ENCODE data around the gene TSPEAR. TPM values are rescaled to one million over a fixed set of nuclear protein-coding genes. Genes with fewer than 3 reads are reported as not detected.

TSPEAR gene
- total RNA-seq, 1 donor from 2014 or later = not detected

DNA sequence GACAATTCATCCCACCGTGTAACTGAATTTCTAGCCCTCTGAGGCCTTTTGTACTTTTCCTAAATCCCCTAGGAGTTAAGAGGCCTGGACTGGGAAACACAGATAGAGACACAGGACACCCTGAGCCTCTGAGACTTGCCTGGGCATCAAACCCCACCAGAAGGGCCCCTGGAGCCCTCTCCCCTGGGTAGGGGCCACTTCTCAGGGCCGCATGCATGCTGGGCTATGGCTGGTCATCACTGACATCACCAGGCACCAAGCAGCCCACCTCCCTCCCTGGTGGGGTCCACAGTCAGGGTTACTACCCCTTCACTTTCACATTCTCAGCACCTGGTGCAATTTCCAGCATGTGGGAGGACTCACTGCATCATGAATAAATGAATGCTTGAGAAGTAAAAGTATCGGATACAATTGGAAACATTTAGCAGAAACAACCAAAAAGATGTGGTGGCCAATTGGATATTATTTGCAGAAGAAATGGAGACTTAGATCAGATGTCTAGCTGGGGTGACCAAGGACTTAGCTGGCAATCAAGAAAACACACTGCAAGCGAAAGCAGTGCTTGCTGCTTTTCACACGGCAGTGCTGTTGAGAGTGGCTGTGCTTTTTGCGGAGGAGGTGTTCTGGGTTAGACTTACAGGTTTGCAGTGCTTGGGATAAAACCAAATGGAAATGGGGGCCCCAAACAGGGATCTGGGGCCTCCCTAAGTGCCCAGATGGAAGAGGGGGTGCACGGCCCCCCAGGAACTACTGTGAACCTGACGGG is 111.9 kb downstream of the TSPEAR start:
- TF ChIP-seq, protein P1, sequence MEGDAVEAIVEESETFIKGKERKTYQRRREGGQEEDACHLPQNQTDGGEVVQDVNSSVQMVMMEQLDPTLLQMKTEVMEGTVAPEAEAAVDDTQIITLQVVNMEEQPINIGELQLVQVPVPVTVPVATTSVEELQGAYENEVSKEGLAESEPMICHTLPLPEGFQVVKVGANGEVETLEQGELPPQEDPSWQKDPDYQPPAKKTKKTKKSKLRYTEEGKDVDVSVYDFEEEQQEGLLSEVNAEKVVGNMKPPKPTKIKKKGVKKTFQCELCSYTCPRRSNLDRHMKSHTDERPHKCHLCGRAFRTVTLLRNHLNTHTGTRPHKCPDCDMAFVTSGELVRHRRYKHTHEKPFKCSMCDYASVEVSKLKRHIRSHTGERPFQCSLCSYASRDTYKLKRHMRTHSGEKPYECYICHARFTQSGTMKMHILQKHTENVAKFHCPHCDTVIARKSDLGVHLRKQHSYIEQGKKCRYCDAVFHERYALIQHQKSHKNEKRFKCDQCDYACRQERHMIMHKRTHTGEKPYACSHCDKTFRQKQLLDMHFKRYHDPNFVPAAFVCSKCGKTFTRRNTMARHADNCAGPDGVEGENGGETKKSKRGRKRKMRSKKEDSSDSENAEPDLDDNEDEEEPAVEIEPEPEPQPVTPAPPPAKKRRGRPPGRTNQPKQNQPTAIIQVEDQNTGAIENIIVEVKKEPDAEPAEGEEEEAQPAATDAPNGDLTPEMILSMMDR (IDR thresholded peaks at IDR 0.05; ENCODE audit: insufficient read depth, low read length, poor library complexity, severe bottlenecking) = no peak
- no peak for DNase-seq (ENCODE audit: low read depth)
- H3K4me3 ChIP-seq (ENCODE audit: low read depth, low read length) = no peak overlapping the region
- H3K27me3 ChIP-seq (ENCODE audit: control insufficient read depth, insufficient read depth, low read length) = no peaks in the 10 kb centered on the region
- no peaks in the 10 kb centered on the region for H3K36me3 ChIP-seq (ENCODE audit: control insufficient read depth, insufficient read depth, low read length)

DNA sequence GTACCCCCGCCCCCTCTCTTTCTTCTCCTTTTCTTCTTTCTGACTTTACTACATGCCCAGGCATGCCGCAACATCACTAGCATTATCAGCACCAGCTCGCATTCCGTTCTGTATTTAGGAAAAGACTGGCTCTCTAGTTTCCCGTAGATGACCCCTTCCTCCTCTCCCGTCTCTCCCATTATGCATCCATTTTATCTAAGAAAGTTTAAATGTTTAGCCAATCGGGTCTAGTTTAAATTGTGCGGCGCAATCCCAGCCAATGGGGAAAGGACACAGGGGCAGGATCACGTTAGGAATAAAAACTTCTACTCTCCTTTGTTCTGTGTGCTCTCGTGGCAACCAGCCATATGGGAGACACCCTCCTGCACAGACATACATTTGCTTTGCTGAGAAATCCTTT is 113.3 kb downstream of the TSPEAR start:
- Histone ChIP-seq H3K4me3 (ENCODE audit: low read depth, low read length) (no peak overlapping the region), H3K27me3 (ENCODE audit: control insufficient read depth, insufficient read depth, low read length) (peaks cover 6% of the 10 kb centered on the region), H3K36me3 (ENCODE audit: control insufficient read depth, insufficient read depth, low read length) (no peaks in the 10 kb centered on the region)
- DNase-seq (ENCODE audit: low read depth) = no peak
- TF ChIP-seq, protein P1 (IDR thresholded peaks at IDR 0.05; ENCODE audit: insufficient read depth, low read length, poor library complexity, severe bottlenecking) = no peak

DNA sequence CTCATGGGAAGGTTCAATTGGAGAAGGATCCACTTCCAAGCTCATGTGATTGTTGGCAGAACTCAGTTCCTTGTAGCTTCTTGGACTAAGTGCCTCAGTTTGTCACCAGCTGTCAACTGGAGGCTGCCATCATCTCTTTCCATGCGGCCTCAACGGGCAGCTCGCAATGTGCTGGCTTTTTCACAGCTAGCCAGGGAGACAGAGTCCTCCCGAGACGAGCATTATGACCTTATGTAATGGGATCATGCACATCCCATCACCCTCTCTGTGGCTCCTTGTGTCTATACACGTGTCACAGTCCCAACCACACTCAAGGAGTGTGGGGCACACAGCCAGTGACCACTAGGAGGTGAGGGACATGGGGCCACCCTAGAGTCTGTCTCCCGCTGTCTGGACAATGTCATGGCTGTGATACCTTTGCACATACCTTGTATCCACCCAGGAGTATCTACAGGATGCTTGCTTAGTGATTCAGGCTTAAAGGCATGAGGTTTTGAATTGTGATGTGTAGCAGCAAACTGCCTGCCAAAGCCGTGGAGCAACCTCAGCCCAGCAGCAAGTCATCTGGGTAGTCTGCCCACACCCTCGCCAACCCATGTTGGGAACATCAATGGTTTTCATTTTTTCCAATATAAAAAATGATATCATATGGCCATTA is 115.2 kb downstream of the TSPEAR start:
- no peaks in the 10 kb centered on the region for H3K36me3 ChIP-seq (ENCODE audit: control insufficient read depth, insufficient read depth, low read length)
- TF ChIP-seq, protein P1 (IDR thresholded peaks at IDR 0.05; ENCODE audit: insufficient read depth, low read length, poor library complexity, severe bottlenecking) = peak; percentile 4
- peaks cover 14% of the 10 kb centered on the region for H3K27me3 ChIP-seq (ENCODE audit: control insufficient read depth, insufficient read depth, low read length)
- DNase-seq (ENCODE audit: low read depth) = peak; percentile 43
- no peak overlapping the region for H3K4me3 ChIP-seq (ENCODE audit: low read depth, low read length)

DNA sequence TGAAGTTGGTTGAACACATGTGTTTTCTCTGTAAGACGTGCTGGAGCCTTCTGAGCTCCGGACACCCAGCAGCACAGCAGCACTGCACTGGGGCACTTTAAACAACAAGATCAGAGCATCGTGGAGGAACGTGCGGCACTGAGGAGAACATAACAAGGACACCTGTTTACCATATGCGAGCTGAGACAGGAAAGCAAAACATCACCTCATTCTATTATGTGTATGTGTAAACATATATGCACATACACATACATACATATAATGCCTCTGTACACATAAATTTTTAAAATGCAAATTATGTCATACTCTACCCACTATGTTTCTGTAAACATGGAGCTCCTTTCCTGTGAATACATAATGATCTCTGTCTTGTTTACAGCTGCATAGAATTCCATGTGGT is 115.8 kb downstream of the TSPEAR start:
- Histone ChIP-seq H3K4me3 (ENCODE audit: low read depth, low read length) (no peak overlapping the region), H3K27me3 (ENCODE audit: control insufficient read depth, insufficient read depth, low read length) (peaks cover 14% of the 10 kb centered on the region), H3K36me3 (ENCODE audit: control insufficient read depth, insufficient read depth, low read length) (no peaks in the 10 kb centered on the region)
- TF ChIP-seq, protein P1 (IDR thresholded peaks at IDR 0.05; ENCODE audit: insufficient read depth, low read length, poor library complexity, severe bottlenecking) = no peak
- no peak for DNase-seq (ENCODE audit: low read depth)

- Histone ChIP-seq H3K4me3 (ENCODE audit: low read depth, low read length) (no peak overlapping the region), H3K27me3 (ENCODE audit: control insufficient read depth, insufficient read depth, low read length) (peaks cover 14% of the 10 kb centered on the region), H3K36me3 (ENCODE audit: control insufficient read depth, insufficient read depth, low read length) (no peaks in the 10 kb centered on the region)
- no peak for DNase-seq (ENCODE audit: low read depth)
- TF ChIP-seq, protein P1 (IDR thresholded peaks at IDR 0.05; ENCODE audit: insufficient read depth, low read length, poor library complexity, severe bottlenecking) = no peak
These were observed 116.9 kb downstream of the TSPEAR start for GRCh38 chr21:44594406-44594916.

Data from kidney epithelial cell (primary cell).